SH-SY5Y (cell line): ENCODE results near the gene PPP2R5A.

Source experiments
- GATA2 ChIP-seq: IDR thresholded peaks from 2 replicates; pipeline ENCODE4 v1.6.1; 2011; ENCODE audit warnings: mild to moderate bottlenecking, low read depth, low read length
- GATA3 ChIP-seq: IDR thresholded peaks from 2 replicates; pipeline ENCODE4 v1.6.1; 2011; ENCODE audit warnings: low read depth, mild to moderate bottlenecking, low read length, moderate library complexity

DNA sequence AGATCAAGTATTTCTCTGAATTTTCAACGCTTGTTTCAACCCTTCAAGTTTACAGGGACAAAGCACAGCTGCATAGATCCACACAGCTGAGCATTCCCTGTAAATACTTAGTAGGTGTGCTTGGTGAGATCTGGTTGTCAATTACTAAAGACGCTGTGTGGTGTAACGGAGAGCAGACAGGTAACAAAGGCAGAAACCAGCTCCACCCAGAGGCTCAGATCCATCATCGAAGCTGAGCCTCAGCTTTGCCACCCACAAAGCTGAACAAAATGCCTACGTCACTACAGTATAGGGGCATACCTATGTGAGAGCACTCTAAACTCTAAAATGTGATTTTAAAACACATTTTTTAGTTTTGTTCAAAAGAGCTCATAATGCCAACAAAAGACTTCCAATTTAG, 90.8 kb downstream of the PPP2R5A start:
- TF ChIP-seq GATA2 (no peak), GATA3 (no peak)
